Right lobe of liver (tissue), 4 donors: ENCODE data around the gene MSH3.

ENCODE experiments used
- CTCF ChIP-seq, 4 donors: fragments of 200-600 bp in 3 of 4; fragments of 450-650 bp in 1 of 4; IDR thresholded peaks; one replicate each; pipeline versions ENCODE4 v1.5.1 to v1.8.0; 2016 to 2022; ENCODE audit warnings: antibody characterized with exemption in 4 of 4, mild to moderate bottlenecking in 2 of 4
- POLR2A ChIP-seq: fragments of 450-650 bp; IDR thresholded peaks from one replicate; pipeline ENCODE4 v1.6.1; 2017; ENCODE audit warnings: antibody characterized with exemption, mild to moderate bottlenecking
- donor health status: DM: no; HTN: no; CAD: no.
- donor health status: DM: no; HTN: no; CAD: no.
- donor health status: DM: no; HTN: yes; CAD: no.

GRCh38 chr5:80877592-80877991, 223.1 kb downstream of the MSH3 start:
- TF ChIP-seq POLR2A = no peak
- no peak for TF ChIP-seq CTCF (IDR thresholded peaks at IDR 0.05)
